GM19372 (cell line): ENCODE results near the gene DENND2D.

Experiments used
- ATAC-seq: cut with Tn5 transposase; IDR thresholded peaks from one replicate; pipeline ENCODE4 v1.9.1; 2021; ENCODE audit warnings: mild to moderate bottlenecking, low read depth, moderate library complexity; ENCODE audit not compliant: unreplicated experiment

The DENND2D gene

DNA sequence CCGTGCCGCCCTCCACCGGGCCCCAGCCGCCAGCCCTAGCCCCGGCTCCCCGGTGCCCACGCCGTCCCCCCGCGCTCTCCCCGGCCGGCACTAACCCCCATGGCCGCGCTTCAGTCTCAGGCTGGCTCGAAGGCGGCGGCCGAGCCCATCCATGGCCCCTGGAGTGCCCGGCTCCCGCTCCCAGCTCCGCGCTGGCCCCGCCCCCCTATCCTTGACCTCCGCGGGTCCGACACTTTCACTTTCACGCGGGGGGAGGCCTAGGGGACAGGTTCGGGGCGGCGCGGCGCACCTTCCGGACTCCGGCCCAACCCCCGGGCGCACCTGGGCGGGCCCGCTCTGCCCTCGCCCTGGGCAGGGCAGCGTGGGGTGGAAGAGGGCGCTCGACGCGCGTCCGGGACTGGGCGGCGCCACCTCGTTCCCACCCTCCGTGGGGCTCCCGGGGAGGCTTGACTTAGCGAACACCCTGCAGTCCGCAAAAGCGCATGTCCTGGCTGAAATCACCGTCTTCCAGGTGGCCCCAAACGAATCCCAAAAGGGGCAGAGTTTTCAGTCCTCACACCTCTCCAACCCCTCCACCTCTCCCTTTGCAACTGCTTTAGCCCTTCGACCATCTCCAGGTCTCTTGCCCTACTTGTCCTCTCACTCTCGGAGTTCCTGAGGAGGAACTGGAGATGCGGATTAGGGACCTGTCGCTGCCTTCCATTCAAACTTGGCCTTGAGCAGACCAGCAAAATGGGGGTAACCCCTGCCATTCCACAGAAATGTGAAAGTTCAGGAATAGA is 3.9 kb upstream of the DENND2D start:
- peak; percentile 71 for ATAC-seq

- peak; percentile 46 for ATAC-seq
Observed at GRCh38 chr1:111203681-111204200, 3.3 kb upstream of the DENND2D start.

- ATAC-seq: no peak
Observed at GRCh38 chr1:111202707-111203623, 2.5 kb upstream of the DENND2D start.

DNA sequence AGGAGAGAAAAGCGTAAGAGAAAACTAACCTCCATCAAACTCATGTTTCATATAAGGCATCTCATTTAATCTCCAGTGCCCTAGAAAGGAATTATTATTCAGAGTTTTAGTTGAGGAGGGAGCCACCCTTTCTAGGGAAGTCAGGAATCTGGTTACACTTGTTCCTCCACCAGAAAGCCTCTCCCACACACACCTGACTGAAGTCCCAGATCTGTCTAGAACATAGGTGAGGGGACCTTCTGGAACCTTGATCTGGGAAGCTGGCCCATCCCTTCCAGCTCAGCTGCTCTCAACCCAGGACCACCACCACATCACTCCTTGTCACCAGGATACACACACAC is 1.9 kb upstream of the DENND2D start:
- no peak for ATAC-seq

GRCh38 chr1:111201275-111202090 is 1.0 kb upstream of the DENND2D start:
- no peak for ATAC-seq

DNA sequence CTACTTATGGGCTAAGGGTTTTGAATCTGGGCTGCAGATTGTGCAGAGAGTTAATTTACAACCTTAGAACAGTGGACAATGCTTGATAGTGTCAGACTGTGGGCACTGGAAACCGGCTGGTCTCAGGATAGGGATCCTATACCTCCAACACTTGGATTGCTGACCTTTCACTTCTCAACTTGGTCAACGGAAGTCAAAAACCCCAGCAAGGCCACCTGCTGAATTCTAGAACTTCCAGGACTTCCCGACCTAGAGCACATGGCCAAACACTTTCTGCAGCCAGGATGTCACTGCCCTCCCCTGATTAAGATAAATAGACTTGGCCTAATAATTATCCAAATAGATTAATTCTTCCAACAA is 336 bp upstream of the DENND2D start:
- ATAC-seq: no peak

DNA sequence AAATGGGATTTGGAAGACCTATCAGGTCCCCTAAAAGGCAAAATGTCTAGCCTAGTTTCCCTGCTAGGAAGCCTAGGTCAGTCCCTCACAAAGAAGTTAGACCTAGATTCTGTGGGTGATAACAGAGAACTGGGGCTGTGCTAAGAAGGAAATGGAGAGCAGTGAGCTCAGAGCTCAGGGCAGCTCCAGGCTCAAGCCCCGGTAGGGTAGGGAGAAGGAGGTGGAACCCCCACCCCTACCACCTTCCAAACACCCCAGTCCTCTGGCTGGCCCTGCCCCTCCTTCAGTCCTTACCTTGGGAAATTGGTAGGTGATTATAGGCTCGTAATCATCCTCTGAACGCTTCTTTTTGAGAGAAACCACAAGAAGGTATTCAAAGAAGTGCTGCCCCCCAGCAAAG is 1.1 kb downstream of the DENND2D start:
- ATAC-seq: no peak

DNA sequence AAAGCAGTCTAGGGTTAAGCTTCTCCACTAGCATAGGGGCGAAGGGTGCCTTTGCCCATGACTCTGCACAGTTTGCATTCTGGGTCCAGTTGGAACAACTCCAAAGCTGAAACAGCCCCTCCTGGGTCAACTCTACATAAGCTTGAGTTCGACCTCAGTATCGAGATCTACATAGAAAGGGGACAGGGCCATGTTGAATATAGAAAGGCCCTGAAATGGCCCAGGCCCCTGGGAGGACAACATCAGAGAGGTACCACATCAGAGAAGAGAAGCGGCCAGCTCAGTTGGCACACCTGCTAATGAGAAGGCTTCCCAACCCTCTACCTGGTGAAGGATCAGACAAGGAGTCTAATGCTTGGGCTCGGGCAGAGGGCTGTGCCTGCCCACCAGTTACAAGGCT is 1.6 kb downstream of the DENND2D start:
- no peak for ATAC-seq

- ATAC-seq: no peak
Observed at GRCh38 chr1:111197598-111198284, 2.7 kb downstream of the DENND2D start.

DNA sequence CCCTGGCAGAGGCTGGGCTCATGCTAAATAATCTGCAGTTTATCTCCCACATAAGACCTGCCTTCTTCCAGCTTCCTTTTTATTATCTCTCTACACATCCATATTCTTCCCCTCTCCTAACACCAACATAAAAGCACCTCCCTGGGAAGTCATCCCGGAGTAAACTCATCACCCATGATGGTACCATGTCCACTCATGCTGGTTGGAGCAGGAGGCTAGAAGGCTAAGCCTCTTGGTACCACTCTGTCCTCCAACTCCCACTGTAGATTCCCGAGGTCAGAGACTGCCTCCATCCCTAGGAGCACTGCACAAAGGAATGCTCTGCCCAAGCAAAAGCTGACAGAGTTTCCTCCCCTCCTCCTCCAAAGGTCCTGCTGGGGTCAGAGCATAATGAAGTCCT is 4.2 kb downstream of the DENND2D start:
- no peak for ATAC-seq

- no peak for ATAC-seq
Observed at GRCh38 chr1:111195002-111195684, 5.3 kb downstream of the DENND2D start.

DNA sequence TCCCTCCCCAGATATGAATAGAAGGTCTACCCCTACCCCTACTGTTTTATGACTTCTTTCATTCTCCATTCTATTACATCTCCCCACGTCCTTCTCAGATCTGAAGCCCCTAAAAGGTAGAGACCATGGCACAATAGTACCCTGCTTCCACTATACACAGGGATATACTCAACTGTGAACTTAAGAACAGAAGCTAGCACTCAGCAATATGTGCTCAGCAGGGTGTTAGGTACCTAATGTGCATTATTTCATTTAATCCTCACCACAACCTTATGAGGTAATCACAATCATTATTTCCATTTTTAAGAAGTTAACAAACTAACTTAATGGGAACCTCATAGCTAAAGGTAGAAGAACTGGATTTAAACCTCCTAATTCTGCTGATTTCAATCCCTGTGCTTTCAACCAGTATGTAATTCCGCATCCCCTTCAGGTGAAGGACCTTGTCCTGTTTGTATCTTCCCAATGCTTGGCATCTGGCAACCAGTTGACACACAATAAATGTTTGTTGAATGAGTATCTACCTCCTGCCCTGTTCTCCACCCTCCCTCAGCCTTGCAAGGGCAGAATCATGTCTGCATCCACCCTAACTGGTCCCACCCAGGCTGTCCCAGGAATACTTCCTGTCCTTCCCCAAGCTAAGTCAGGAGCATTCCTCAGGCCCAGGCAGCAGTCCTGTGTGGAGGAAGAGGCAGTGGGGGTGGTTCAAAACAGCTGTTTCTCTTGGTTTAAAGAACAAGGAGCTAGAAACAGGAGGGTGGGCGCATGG is 6.5 kb downstream of the DENND2D start:
- no peak for ATAC-seq

DNA sequence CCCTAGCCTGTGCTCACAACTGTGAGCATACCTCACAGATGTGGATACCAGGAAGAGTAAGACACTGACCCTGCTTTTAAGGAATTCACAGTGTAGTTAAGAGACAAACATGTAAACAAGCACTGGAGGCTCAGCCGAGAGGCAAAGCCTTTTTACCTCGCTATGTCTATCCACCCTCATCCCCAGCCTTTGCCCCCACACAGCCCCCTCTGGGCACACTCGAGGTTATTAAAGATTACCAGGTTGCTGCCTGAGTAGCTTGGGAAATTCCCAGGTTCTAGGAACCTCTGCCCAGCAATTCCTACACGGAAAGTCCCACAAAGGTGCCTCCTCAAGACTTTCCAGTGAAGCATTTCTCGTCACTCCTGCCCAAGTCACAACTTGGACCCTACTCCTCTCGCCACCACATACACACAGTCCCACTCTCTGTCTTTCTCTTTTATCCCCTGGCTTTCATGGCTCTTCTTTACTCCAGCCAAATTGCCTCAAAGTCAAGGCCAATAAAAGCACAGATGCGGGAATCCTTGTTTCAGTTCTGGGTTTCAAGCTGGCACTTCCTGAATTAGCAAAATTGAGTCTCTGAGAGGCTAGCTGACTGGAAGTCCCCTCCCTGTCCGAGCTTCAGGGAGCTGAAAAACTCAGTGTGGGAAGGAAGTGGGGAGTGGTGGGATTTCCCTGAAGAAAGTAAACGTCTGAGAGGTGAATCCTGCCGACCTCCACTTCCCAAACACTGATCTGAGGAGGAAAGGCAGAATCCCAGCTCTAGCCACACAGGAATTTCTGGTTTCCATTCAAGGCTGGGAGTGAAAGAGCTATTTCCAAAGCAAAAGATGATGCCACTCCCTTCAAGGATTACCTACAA is 7.6 kb downstream of the DENND2D start:
- no peak for ATAC-seq

DNA sequence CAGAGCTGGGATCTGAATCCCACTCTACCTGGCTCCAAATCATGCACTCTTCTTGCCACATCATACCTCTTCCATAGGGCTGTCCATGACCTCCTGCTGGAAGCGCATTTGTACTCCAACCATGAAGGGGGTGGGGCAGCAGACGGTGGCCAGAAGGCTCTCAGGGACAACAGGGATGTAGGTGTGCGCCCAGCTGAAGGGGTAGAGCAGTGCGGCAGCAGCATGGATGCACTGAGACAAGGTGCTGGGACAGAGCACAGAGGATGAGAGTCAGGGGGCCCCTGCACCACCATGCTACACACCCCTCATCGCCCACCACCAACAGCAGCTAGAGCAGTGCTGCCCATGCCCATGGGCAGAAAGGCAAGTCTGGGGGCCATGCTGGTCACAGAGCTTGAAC is 8.4 kb downstream of the DENND2D start:
- ATAC-seq: no peak

DNA sequence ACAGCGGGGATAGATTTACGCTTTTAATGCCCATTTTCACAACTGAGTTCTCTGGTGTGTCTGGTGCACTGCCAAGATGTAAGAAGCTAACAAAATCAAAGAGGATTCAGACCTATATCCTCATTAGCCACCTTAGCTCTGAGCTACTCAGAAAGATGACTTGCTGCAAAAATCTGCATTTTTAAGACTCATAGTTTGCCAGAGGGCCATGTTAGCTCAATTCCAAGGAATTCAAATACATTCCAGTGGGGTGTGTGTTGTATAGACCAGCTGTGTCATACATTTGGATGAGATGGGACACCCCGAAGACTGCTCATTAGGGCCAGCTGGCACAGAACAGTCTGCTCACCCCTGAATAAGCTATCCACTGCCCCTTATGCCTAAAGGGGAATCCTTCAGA is 8.9 kb downstream of the DENND2D start:
- ATAC-seq: no peak

DNA sequence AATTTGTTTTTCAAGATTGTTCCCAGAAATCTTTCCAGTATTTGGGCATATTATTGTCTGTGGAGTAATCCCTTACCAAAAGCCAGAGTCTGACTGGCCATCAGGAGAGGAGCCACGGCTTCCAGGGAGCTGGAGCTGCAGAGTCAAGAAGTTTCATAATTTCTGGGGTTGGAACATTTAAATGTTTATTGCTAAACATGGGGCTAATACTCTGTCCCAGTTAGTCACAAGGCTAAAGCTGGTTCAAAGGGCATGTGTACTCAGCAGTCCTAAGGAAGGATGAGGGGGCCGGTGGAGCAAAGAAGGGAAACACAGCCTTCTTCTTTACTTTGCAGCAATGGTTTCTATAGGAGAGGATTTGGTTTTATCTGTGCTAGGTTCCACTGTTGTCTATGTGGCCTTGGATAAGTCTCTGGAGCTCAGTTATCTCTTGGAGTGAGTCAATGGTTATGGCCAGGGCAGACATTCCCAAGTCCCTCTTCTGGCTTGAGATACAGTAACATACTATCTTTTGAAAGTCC is 9.5 kb downstream of the DENND2D start:
- no peak for ATAC-seq

DNA sequence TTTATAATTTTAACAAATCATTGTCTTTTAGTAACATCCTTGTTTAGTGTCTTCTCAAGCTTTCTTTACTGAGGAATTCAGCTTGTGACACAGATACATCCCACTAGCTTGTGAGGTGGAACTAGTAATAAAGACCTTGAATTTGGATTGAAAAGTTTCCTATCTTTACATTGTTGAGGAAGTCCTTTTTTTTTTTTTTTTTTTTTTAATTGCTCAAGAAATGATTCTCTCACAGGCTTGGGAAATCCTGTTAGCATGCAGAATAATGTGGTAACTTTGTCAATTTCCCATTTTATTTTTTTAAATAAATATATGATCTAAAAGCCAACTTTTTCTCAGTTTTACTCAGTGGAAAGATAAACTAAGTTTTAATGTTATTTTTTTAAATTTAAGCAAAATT is 15.8 kb downstream of the DENND2D start:
- no peak for ATAC-seq
